ENCODE results near the gene THRA.

The THRA gene

GRCh38 chr17:40093005-40093579 is 30.3 kb downstream of the THRA start:
- TF ChIP-seq CTCF (conservative IDR thresholded peaks at IDR 0.05) (no peak), ZFX (IDR thresholded peaks at IDR 0.05) (no peak)
- H3K27ac ChIP-seq: no peak overlapping the region

GRCh38 chr17:40093580-40094201 is 30.9 kb downstream of the THRA start:
- TF ChIP-seq ZFX (IDR thresholded peaks at IDR 0.05) (no peak), CTCF (conservative IDR thresholded peaks at IDR 0.05) (no peak)
- no peak overlapping the region for H3K27ac ChIP-seq

GRCh38 chr17:40094874-40095273 is 32.1 kb downstream of the THRA start:
- no peak overlapping the region for H3K27ac ChIP-seq

GRCh38 chr17:40095351-40095943 is 32.7 kb downstream of the THRA start:
- no peak overlapping the region for H3K27ac ChIP-seq
- no peak for TF ChIP-seq CTCF (conservative IDR thresholded peaks at IDR 0.05)
- TF ChIP-seq ZFX (IDR thresholded peaks at IDR 0.05): no peak

More at GRCh38 chr17:40094874-40095273, 32.1 kb downstream of the THRA start:
- TF ChIP-seq CTCF (conservative IDR thresholded peaks at IDR 0.05) (no peak), ZFX (IDR thresholded peaks at IDR 0.05) (no peak)

DNA sequence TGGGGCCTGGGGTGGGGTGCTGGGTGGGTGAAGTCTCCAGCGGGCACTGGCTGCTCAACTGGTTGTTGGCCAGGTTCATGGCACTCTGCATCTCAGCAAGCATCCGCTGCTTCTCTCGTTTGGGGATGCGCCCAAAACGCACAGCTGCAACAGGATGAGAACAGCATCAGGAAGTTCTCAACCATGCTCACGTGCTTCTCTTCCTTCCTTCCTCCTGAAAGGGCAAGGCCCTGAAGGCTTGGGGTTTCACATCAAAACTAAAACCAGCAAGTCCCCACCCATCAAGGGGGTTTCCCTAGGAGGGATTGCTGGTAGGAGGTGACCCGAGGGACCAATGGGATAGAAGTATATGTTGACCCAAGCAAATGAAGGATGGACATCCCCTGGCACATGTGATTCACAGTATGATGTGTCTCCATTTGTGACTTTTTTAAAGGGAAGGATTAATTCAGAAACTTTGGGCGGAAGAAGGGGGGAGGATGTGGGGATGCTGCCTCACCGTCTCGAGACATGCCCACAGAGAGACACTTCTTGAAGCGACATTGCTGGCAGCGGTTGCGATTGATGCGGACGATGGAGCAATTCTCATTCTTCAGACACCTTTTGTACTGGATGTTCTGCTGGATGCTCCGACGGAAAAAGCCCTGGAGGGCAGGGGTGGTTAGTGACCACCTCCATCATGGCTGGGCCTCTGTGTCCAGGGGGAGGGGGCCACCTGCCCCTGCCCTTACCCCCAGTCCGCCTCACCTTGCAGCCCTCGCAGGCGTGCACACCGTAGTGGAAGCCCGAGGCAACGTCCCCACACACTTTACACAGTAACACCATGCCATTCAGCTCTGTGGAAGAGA is 33.4 kb downstream of the THRA start:
- no peak overlapping the region for H3K27ac ChIP-seq
- no peak for TF ChIP-seq ZFX (IDR thresholded peaks at IDR 0.05)
- no peak for TF ChIP-seq CTCF (conservative IDR thresholded peaks at IDR 0.05)

GRCh38 chr17:40097087-40097486 is 34.3 kb downstream of the THRA start:
- TF ChIP-seq ZFX (IDR thresholded peaks at IDR 0.05) (no peak), CTCF (conservative IDR thresholded peaks at IDR 0.05) (no peak)
- no peak overlapping the region for H3K27ac ChIP-seq

Measured in C4-2B (cell line).